HG03064 (cell line): ENCODE results near the gene HERC6.
"Not testable (repeated sequence)": the region's sequence is repeated elsewhere in the genome, so short reads cannot be mapped to it uniquely, and the experiment has no call there.

Experiments
- ATAC-seq: cut with Tn5 transposase; IDR thresholded peaks from one replicate; pipeline ENCODE4 v1.9.1; 2021; ENCODE audit warnings: low read depth; ENCODE audit not compliant: unreplicated experiment

HERC6 gene

DNA sequence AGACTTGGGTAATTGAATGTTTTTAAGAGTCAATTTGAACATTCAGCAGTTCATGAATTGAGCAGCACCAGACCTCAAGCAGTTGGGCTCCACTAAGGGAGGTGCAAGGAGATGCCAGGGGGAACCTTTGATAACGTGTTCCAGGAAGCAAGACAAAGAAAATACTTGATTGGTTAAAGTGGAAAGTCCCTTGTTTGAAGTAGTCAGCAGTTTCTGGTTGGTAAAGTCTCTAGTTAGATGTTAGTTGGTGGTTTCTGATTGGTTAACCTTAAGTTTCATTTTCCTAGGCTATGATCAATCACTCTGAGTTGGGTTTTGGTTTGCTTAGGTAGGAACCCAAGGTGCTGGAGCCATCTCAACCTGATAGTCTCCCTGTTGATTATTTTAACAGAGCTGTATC lies 4.0 kb downstream of the HERC6 start:
- ATAC-seq, result no peak

GRCh38 chr4:88390128-88390527 lies 11.5 kb downstream of the HERC6 start:
- no peak for ATAC-seq

DNA sequence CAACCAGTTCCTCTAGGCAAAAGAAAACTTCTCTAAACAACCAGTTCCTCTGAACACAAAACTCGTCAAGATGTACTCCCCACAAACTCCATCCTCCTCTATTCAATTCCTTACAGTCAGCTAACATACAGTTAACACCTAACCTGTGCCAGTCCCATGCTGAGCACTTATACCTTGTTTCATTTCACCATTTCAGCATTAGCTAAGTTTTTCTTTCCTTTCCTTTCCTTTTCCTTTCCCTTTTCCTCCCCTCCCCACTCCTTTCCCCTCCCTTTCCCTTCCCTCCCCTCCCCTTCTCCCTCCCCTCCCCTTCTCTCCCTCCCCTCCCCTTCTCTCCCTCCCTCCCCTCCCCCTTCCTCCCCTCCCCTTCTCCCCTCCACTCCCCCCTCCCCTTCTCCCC lies 13.1 kb downstream of the HERC6 start:
- no peak for ATAC-seq

DNA sequence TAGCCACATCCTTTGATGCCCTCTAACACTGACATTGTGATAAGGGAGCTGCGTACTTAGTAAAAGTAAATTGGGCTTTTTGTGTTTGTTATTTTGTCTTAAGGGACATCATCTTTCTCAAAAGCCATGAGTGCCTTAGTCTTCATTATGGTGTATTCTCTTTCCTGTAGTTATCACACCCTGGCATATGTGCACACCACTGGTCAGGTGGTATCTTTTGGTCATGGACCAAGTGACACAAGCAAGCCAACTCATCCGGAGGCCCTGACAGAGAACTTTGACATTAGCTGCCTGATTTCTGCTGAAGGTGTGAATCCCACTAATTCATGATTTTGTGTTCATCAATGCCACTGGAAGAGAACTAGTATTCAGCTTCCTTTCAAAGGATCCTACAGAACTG lies 18.0 kb downstream of the HERC6 start:
- no peak for ATAC-seq

DNA sequence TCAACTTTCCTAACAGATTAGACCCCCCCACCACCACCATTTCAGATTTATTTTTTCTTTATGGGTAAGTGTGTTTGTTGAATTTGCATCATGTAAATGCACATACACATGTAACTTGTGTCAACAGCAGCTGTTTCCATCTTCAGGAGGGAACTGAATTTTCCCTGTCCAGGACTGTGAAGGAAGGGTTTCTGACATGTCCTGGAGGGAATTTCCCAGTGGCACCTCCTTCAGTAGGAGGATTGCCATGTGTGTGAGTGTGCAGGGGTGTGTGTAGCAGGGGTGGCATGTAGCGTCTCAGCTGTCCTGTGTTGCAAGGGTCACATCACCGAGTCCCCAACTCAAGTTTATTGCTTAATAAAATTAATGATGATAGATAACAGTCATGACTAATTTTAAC lies 19.7 kb downstream of the HERC6 start:
- ATAC-seq, result no peak

DNA sequence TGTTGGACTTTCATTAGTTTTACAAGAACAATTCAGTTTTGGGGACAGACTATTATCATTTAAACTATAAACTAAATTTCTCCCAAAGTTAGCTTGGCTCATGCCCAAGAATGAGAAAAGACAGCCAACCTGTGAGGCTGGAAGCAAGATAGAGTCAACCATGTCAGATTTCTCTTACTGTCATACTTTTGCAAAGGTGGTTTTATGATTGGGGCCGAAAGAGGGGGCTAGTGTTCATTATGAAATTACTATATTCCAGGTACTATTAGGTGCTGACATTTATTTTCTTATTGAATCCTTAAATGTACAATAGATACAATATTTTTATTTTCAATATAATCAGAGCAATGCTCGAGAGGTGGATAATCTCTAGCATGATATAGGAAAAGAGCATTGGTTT lies 30.6 kb downstream of the HERC6 start:
- no peak for ATAC-seq

DNA sequence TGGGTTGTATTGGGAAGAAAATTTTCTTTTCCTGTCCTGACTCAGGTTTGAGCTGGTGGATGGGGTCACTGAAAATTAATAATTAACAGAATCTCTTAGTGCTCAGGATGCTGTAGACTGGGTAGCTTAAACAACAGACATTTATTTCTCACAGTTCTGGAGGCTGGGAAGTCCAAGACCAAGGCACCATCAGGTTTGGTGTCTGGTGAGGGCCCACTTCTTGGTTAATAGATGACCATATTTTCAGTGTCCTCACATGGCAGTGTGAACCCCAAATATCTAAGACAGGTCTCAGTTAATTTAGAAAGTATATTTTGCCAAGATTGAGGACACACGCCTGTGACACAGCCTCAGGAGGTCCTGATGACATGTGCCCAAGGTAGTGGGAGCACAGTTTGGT lies 31.1 kb downstream of the HERC6 start:
- no peak for ATAC-seq

DNA sequence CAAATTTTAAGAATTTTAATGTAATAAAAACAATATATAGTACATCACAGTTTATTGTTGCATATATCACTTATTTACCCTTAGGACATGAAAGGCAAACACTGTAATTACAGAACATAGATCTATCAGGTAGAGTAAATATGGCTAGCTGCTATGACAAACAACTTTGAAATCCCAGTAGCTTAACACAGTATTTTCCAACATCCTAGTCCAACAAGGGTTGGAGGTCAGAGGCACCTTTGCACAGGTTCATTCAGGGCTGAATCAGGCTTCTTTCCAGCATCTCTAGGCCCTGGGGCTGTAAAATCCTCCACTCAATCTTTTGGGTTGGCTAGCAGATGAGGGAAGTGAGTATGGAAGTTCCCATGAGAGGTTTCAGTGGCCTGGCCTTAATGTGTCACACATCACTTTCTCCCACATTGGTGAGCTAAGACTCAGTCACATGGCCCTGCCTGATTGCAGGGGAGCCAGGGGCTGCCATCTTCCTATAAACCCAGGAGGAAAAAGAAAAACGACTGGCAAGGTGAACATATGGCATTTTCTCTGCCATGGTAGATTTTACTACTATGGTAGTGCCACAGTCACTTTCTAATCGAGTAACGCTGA lies 32.9 kb downstream of the HERC6 start:
- ATAC-seq, result no peak

- no peak for ATAC-seq
Measured at GRCh38 chr4:88413801-88414200, 35.1 kb downstream of the HERC6 start.

- ATAC-seq, result no peak
Measured at GRCh38 chr4:88414755-88415154, 36.1 kb downstream of the HERC6 start.

DNA sequence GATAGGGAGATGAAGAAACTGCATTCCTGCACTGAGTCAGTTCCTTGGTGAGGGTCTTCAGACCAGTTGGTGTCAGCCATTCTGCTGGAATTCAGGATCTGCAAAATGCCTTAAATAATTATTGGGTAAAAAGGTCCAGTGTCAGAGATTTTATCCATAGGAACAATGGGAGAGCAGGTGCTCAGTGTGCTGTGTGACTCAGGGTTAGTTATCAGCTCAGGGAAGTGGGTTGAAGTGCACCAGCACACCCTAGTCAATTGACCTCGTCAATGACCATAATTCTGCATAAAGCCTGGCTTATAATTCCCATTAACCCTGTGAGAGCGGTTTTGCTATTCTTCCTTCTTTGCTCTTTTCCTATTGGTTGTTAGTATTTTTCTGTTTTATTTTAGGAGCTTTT lies 37.3 kb downstream of the HERC6 start:
- no peak for ATAC-seq

DNA sequence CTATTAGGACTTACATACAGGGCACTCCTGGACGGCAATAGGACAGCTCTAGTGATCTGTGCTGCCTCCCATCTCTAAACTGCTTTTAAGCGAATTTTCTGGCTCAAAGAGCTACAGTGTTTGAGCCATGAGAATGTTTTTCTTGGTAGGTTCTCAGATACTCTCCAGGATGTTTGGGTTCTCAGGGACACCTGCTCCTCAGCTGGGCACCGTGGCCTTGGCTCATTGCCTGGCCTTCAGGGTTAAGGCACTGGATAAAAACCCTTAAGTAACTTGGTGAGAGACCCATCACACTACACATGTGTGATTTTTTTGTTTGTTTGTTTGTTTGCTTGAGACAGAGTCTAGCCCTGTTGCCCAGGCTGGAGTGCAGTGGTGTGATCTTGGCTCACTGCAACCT lies 39.8 kb downstream of the HERC6 start:
- ATAC-seq, result no peak

GRCh38 chr4:88419874-88420273 lies 41.2 kb downstream of the HERC6 start:
- ATAC-seq, result peak; percentile 72

- ATAC-seq, result no peak
Measured at GRCh38 chr4:88420844-88421243, 42.2 kb downstream of the HERC6 start.

DNA sequence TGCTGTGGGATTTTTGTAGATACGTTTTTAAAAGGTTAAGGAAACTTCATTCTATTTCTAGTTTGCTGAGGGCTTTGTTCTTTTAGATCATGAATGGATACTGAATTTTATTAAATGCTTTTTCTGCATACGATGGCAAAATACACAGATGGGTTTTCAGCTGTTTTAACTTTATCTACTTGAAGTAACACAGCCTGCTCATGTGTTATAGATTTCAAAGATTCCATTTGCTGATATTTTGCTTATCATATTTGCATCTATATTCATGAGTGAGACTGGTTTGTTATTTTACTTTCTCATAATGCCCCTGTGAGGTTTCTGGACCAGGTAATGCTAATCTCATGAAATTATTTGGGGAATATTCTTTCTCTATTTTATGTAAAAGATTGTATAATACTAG lies 43.8 kb downstream of the HERC6 start:
- ATAC-seq, result no peak

DNA sequence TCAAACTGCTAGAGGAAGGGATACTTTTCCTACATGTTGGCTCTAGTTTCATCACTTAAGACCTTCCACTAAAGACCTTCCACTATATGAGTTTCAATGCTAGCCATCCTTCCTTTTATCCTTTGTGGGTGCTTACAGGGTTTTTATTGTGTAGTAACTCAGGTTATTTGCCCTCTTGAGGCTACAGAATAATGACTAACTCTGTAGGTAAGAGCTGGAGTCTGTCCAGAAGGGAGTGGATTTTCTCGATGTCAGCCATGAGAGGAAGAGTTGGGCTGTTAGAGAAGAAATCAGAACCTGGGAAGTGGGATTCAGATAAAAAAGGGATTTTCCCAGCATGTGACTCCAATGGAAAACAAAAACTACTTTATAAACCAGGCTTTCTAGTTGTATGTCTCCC lies 50.7 kb downstream of the HERC6 start:
- ATAC-seq, result no peak

DNA sequence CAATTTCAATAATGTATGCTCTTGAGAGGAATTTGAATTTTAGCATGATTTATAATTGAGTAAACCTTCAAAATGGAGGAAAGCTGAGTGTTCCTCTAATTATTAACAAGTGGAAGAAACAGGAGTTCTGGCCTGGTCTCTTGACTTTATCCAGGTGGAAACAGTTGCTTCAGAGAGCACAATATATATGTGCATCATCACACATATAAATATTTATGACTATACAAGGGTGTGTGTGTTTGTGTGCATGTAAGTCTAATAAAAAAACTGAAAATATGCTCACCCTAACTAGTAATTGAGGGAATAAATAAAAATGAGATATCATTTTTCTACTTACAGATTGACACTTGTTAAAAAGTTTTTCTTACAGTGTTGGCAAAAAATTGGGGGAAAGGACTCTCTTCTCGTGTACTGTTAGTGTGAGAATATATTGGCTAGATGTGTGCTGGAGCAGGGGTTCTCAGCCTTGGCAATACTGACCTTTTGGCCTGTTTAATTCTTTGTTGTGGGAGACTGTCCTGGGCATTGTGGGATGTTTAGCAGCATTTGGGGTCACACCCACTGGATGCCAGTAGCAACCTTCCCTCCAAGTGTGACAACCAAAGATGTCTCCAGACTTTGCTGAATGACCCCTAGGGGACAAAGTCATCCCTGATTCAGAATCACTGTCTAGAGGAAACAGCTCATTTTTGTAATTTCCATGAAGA lies 57.5 kb downstream of the HERC6 start:
- ATAC-seq, result no peak

DNA sequence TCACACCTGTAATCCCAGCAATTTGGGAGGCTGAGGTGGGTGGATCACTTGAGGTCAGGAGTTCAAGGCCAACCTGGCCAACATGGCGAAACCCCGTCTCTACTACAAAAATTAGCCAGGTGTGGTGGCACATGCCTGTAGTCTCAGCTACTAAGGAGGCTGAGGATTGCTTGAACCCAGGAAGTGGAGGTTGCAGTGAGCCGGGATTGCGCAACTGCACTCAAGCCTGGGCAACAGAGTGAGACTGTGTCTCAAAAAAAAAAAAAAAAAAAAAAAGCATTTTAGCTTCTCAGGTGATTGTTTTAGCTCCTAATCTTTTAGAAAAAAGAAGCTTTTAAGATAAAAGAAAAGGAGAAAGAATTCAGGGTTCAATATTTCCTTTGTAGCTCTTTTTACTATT lies 59.2 kb downstream of the HERC6 start:
- not testable (repeated sequence) for ATAC-seq

- ATAC-seq, result no peak
Measured at GRCh38 chr4:88439161-88439760, 60.6 kb downstream of the HERC6 start.

DNA sequence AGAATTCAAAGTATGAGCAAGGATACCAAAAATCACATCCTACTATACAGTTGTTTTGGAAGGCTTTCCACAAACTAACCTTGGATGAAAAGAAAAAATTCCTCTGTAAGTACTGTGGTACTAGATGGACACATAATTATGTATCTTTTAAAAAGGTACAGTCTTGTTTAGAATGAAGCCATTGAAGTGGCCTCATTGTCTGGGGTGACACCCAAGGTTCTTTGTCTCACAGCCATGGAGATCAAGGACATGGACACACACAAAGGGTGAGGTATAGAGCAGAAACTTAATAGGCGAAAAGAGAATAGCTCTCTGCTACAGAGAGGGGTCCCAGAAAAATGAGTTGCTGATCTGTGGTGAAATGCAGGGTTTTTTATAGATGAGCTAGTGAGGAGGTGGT lies 61.5 kb downstream of the HERC6 start:
- ATAC-seq, result no peak

DNA sequence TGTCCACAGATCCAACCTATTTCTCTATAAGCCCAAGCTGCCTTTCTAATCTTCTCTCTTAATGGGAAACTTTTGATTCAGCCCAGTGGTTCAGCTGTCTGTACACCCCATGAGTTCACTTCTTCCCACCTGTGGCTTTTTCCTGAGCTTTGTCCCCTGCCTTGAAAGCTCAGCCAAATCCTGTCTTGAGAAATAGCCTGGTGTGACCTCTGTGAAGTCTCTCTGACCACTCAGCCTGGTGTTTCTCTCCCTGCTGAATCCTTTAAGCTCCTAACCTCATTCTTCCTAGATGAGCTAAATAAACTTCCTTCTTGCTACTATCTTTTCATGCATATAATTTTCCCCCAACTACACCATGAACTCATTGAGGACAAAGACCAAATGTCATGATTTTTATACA lies 63.0 kb downstream of the HERC6 start:
- no peak for ATAC-seq

- no peak for ATAC-seq
Measured at GRCh38 chr4:88442689-88443191, 64.1 kb downstream of the HERC6 start.
